Ishikawa (cell line): Measurements from ENCODE around the gene GRIN1.

ENCODE experiments used
- FOXM1 ChIP-seq: IDR thresholded peaks from 2 replicates; pipeline ENCODE4 v1.6.1; 2012; ENCODE audit warnings: low read depth, borderline replicate concordance
- TF ChIP-seq, protein P1 (sequence below): IDR thresholded peaks from 2 replicates; pipeline ENCODE4 v1.6.1; 2012

DNA sequence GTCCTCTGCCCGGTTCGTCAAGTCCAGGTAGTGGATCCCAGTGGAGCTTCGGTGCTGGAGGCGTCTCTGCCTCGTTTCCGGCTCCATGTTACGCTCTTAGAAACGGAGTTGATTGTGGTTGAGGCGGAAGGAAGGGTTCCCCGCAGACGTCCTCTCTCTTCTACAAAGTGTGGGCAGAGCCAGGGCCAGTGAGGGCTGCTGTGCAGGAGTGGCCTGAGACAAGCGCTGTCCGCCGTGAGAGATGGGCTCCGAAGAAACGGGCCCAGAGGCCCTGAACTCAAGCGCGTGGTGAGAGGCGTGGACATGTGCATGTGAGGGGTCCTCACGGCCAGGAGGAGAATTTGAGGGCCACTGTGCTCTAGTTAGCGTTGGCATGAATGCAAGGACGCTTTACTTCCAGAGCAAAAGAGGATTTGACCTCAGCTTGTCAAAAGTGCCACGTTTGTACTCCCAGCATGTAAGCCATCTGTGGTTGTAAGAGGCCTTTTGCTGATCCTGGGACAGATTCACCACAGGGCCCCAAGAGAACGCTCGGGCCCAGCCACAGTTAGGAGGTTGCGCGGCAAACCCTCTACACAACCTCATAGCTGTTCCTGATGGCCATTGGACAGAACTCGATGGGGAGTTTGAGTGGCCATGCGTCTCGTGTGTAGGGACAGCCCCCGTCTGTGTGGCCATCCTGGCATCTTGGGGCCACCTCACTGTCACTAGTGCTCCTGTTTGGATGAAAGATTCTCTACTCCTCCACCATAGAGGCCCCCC is 42.0 kb upstream of the GRIN1 start:
- TF ChIP-seq FOXM1: no peak
- TF ChIP-seq, protein P1, sequence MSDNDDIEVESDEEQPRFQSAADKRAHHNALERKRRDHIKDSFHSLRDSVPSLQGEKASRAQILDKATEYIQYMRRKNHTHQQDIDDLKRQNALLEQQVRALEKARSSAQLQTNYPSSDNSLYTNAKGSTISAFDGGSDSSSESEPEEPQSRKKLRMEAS: no peak
